ENCODE results near the gene TBC1D10B.

GRCh38 chr16:30374538-30374937, 4.2 kb upstream of the TBC1D10B start, which contains the start of gene MYL11:
- TF ChIP-seq ZFX (IDR thresholded peaks at IDR 0.05), result no peak
- TF ChIP-seq, protein P1, sequence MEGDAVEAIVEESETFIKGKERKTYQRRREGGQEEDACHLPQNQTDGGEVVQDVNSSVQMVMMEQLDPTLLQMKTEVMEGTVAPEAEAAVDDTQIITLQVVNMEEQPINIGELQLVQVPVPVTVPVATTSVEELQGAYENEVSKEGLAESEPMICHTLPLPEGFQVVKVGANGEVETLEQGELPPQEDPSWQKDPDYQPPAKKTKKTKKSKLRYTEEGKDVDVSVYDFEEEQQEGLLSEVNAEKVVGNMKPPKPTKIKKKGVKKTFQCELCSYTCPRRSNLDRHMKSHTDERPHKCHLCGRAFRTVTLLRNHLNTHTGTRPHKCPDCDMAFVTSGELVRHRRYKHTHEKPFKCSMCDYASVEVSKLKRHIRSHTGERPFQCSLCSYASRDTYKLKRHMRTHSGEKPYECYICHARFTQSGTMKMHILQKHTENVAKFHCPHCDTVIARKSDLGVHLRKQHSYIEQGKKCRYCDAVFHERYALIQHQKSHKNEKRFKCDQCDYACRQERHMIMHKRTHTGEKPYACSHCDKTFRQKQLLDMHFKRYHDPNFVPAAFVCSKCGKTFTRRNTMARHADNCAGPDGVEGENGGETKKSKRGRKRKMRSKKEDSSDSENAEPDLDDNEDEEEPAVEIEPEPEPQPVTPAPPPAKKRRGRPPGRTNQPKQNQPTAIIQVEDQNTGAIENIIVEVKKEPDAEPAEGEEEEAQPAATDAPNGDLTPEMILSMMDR (conservative IDR thresholded peaks at IDR 0.05), result no peak

All from C4-2B (cell line).